Measurements from ENCODE around the gene KRTAP10-7.
"Not testable (repeated sequence)": the region's sequence is repeated elsewhere in the genome, so short reads cannot be mapped to it uniquely, and the experiment has no call there.

The KRTAP10-7 gene

DNA sequence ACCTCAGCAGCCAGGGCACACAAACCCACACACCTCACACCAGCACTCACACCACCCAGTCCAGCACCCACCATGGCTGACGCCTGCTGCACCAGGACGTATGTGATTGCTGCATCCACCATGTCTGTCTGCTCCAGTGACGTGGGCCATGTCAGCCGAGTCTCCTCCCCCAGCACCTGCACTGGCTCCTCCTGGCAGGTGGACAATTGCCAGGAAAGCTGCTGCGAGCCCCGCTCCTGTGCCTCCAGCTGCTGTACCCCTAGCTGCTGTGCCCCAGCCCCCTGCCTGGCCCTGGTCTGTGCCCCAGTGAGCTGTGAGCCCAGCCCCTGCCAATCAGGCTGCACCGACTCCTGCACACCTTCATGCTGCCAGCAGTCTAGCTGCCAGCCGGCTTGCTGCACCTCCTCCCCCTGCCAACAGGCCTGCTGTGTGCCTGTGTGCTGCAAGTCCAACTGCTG, 11.7 kb downstream of the KRTAP10-7 start, which contains the start of gene KRTAP10-8:
Gene KRTAP10-8 (plus strand): TSS at position 51 of the 458 bp plus-strand sequence. CDS start 22 bp downstream, at position 73.
- DNase-seq (ENCODE audit: low spot score), result no peak

GRCh38 chr21:44612669-44613229, 12.4 kb downstream of the KRTAP10-7 start:
- DNase-seq (ENCODE audit: low spot score), result no peak

- DNase-seq (ENCODE audit: low spot score), result no peak
These were observed 13.2 kb downstream of the KRTAP10-7 start for GRCh38 chr21:44613386-44614155.

GRCh38 chr21:44614161-44614631, 13.8 kb downstream of the KRTAP10-7 start:
- no peak for DNase-seq (ENCODE audit: low spot score)

DNA sequence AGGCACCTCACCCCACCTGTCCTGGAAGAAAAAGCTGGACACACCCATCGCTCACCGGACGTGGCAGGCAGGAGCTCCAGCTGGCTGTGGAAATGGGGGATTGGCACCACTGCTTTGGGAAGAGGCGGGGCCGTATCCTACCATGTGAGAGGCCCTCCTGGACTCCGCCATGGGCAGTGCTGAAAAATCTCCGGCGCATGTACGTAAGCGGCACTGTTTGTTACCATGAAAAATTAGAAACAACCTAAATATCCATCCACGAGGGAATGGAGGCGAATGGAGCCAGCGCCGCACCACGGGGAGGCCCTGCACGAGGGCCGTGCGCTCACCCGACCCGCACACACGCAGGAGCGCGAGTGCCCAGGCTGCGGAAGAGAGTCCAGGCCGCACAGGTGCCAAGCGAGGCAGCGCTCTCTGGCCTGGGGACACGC, 14.6 kb downstream of the KRTAP10-7 start:
- no peak for DNase-seq (ENCODE audit: low spot score)

GRCh38 chr21:44615466-44615865, 15.1 kb downstream of the KRTAP10-7 start:
- no peak for DNase-seq (ENCODE audit: low spot score)

GRCh38 chr21:44615911-44616590, 15.7 kb downstream of the KRTAP10-7 start:
- no peak for DNase-seq (ENCODE audit: low spot score)

DNA sequence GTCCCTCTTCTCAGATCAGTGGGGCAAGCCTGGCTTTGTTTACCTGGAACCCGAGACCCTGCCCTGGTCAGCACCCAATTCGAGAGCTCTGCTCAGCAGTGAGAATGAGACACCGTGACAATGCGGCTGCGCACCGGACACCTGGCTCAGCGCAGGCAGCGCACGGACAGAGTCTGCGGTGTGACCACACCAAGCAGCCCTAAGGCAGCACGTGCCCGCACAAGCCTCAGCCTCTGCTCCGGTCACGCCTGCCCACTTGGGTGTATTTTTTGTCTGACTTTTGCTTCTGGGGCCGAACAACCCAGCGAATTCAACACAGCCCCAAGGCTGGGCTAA, 16.2 kb downstream of the KRTAP10-7 start:
- no peak for DNase-seq (ENCODE audit: low spot score)

- DNase-seq (ENCODE audit: low spot score), result peak; percentile 50
These were observed 16.7 kb downstream of the KRTAP10-7 start for GRCh38 chr21:44617071-44617501.

- no peak for DNase-seq (ENCODE audit: low spot score)
These were observed 18.1 kb downstream of the KRTAP10-7 start for GRCh38 chr21:44618504-44618903.

DNA sequence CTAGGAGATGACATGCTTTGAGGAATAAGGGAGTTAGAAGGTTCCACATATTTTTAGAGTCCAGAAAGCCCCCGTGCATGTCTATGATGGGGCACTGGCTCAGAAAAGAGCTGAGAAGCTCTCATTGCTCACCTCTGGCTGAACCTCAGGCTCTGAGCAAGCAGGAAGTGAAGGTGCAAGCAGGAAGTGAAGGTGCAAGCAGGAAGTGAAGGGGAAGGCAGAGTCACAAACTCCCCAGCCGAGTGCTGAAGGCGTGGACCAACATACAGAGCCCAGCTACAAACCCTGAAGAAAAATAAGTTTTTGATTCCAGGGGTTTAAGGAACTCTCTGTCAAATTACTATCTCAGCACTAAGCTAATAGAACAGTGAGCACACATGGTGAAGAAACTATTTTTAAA, 18.5 kb downstream of the KRTAP10-7 start:
- DNase-seq (ENCODE audit: low spot score), result no peak

DNA sequence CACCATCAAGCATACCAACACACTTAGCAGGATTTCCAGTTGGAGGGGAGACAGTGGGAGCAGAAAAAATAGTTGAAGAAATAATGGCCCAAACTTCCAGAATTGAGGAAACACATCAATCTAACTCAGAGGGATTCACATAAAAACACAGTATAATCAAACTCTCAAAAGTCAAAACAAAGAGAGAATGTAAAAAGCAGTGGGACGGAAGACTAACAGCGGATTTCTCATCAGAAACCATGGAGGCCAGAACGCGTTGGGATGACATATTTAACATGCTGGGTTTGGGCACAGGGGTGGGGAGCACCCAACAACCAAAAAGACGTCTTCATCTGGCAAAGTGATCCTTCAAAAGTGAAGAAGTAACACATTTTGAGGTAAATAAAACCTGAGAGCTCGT, 19.5 kb downstream of the KRTAP10-7 start:
- no peak for DNase-seq (ENCODE audit: low spot score)

DNA sequence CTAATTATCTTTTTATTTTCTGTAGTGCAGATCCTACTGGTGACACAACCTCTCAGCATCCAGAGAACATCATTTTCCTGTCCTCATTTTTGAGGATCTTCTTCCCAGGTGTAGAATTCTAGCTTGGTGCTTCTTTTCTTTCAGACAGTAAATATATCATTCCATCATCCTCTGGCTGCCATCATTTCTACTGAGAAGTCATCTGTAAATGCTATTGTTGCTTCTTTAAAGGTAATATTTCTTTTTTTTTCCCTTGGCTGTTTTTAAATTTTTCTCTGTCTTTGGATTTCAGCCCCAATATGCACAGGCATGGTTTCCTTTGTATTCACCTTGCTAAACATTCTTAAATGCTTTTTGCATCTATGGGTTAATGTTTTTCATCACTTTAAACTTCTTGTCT, 23.2 kb downstream of the KRTAP10-7 start:
- DNase-seq (ENCODE audit: low spot score), result no peak

DNA sequence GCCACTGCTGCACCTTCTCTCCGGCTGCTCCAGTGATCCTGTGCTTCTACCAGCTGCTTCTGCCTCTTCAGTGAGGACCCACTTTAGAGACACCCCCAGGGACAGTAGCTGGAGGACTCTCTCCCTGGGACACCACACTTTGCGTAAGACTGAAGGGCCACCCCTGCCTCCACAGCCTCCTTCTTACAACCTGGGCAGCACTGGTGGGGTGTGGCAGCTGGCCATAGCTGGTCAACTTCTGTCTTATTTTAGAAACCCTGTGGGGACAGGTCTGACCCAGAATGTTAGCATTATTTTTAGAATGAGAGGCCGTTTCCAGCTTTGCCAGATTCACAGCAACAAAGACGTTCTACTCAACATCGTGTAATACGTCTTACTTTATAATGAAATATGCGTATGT, 25.4 kb downstream of the KRTAP10-7 start:
- no peak for DNase-seq (ENCODE audit: low spot score)

GRCh38 chr21:44626262-44626661, 25.9 kb downstream of the KRTAP10-7 start:
- no peak for DNase-seq (ENCODE audit: low spot score)

GRCh38 chr21:44626673-44627143, 26.3 kb downstream of the KRTAP10-7 start, which contains the start of gene KRTAP10-9:
Gene KRTAP10-9 (plus strand): TSS chr21:44627093. CDS start chr21:44627172, 79 bp downstream.
- DNase-seq (ENCODE audit: low spot score), result no peak

- not testable (repeated sequence) for DNase-seq (ENCODE audit: low spot score)
These were observed 26.9 kb downstream of the KRTAP10-7 start for GRCh38 chr21:44627181-44627822.

DNA sequence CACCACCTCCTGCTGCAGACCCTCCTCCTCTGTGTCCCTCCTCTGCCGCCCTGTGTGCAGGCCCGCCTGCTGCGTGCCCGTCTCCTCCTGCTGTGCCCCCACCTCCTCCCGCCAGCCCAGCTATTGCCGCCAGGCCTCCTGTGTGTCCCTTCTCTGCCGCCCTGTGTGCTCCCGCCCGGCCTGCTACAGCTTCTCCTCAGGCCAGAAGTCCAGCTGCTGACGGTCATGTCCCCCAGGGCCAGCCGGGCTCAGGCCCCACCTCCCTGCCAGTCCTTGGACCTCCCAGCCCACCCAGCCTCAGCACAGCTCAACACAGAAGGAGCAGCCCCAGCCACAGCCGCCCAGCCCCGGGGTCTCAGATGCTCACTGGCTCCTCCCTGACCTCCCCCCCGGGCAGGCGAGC, 27.4 kb downstream of the KRTAP10-7 start:
- peak; percentile 48 for DNase-seq (ENCODE audit: low spot score)

GRCh38 chr21:44628707-44629391, 28.5 kb downstream of the KRTAP10-7 start:
- DNase-seq (ENCODE audit: low spot score), result peak; percentile 36

DNA sequence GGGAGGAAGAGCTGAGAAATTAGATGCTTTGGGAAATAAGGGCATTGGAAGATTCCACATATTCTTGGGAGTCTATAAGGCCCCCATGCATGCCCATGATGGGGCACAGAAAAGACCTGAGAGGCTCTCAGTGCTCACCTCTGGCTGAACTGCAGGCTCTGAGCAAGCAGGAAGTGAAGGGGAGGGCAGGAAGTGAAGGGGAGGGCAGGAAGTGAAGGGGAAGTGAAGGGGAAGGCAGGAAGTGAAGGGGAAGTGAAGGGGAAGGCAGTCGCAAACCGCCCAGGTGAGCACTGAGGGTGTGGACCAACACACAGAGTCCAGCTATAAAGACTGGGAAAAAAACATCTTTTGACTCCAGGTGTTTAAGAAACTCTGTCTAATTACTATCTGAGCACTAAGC, 30.0 kb downstream of the KRTAP10-7 start:
- DNase-seq (ENCODE audit: low spot score), result peak; percentile 7

GRCh38 chr21:44632067-44632466, 31.7 kb downstream of the KRTAP10-7 start:
- no peak for DNase-seq (ENCODE audit: low spot score)

All from ecto neural progenitor cell (in vitro differentiated cells).